HCT116 (cell line): ENCODE measurements around the gene BNIP1. TPM values are rescaled to one million over a fixed set of nuclear protein-coding genes. Genes with fewer than 3 reads are reported as not detected.

Experiments
- ATAC-seq: fragments of 200-7000 bp; cut with Tn5 transposase; 2 replicates; pipeline ENCODE4 v1.9.1; 2020; ENCODE audit warnings: mild to moderate bottlenecking, moderate library complexity
- BruUV-seq: library from RNA; stranded (reverse); fragments of 400-500 nt; replicated peaks from 2 replicates; lab custom pipeline; 2021; lab: Mats Ljungman, UMichigan
- CTCF ChIA-PET: fragments of 300-600 bp; sonication (Branson Sonifier 250); formaldehyde crosslinking; loops from one replicate; lab custom pipeline; 2021; ENCODE audit warnings: antibody characterized with exemption; lab: Charles Lee
- POLR2A ChIA-PET: fragments of 300-600, 350-600 bp; sonication (Branson Sonifier 250); formaldehyde crosslinking; loops from one replicate; lab custom pipeline; 2021; ENCODE audit warnings: antibody characterized with exemption; lab: Charles Lee
- RAD21 ChIA-PET, 2 experiments: fragments of 300-600 bp; sonication (Branson Sonifier 250); formaldehyde crosslinking; loops; one replicate each; lab custom pipeline; 2023; ENCODE audit warnings: low total read pairs in 2 of 2; ENCODE audit not compliant: uncharacterized antibody in 2 of 2, unreplicated experiment in 2 of 2, low non-redundant PET in 1 of 2; lab: Charles Lee
- DNase-seq: peaks from one replicate; pipeline ENCODE4 v3.0.0-alpha.2; 2010; ENCODE audit warnings: low read depth, low spot score
- H2AFZ ChIP-seq: fragments of 200-600 bp; shearing (Covaris generic), sonication (generic); 2 replicates; pipeline ENCODE4 v1.6.1; 2017; ENCODE audit warnings: low read depth, mixed run types, mixed read lengths, antibody characterized with exemption, low read length; ENCODE audit not compliant: poor library complexity, severe bottlenecking
- H3K27ac ChIP-seq: 2 replicates; pipeline ENCODE4 v1.5.1; 2012; ENCODE audit warnings: low read depth, low read length
- H3K27me3 ChIP-seq: fragments of 200-600 bp; sonication (generic); 2 replicates; pipeline ENCODE4 v1.6.1; 2016; ENCODE audit warnings: mixed run types, low read length, mixed read lengths; ENCODE audit not compliant: insufficient read depth
- H3K36me3 ChIP-seq, 2 experiments: fragments of 200-500 bp in 1 of 2; fragments of 200-600 bp in 1 of 2; sonication (Bioruptor generic) in 1 of 2; sonication (generic) in 1 of 2; 2 replicates each; pipeline versions ENCODE4 v1.5.1 to v1.6.1; 2014 to 2016; ENCODE audit warnings: low read length in 2 of 2, inconsistent platforms in 1 of 2, mixed read lengths in 1 of 2, mixed run types in 1 of 2; ENCODE audit not compliant: insufficient read depth in 2 of 2, control insufficient read depth in 1 of 2
- H3K4me1 ChIP-seq, 2 experiments: fragments of 200-600 bp in 1 of 2; sonication (generic) in 1 of 2; 2 replicates each; pipeline versions ENCODE4 v1.5.1 to v1.6.1; 2012 to 2017; ENCODE audit warnings: low read length in 2 of 2, inconsistent platforms in 1 of 2, mild to moderate bottlenecking in 1 of 2, mixed read lengths in 1 of 2, mixed run types in 1 of 2, moderate library complexity in 1 of 2; ENCODE audit not compliant: insufficient read depth in 2 of 2, control insufficient read depth in 1 of 2
- H3K4me2 ChIP-seq: fragments of 200-600 bp; sonication (generic); 2 replicates; pipeline ENCODE4 v1.6.1; 2017; ENCODE audit warnings: mixed run types, low read length, mixed read lengths
- H3K4me3 ChIP-seq, 2 experiments: fragments of 200-600 bp in 1 of 2; sonication (generic) in 1 of 2; replicated peaks in 1 of 2; 2 replicates each; pipeline ENCODE4 v1.5.1; 2011 to 2016; ENCODE audit warnings: low read length in 2 of 2, control low read depth in 1 of 2, low read depth in 1 of 2, mild to moderate bottlenecking in 1 of 2, mixed read lengths in 1 of 2, mixed run types in 1 of 2
- H3K79me2 ChIP-seq: fragments of 200-600 bp; sonication (generic); 2 replicates; pipeline ENCODE4 v1.6.1; 2017; ENCODE audit warnings: mild to moderate bottlenecking, mixed run types, low read length, moderate library complexity, mixed read lengths; ENCODE audit not compliant: insufficient read depth
- H3K9ac ChIP-seq: fragments of 200-600 bp; sonication (generic); 2 replicates; pipeline ENCODE4 v1.6.1; 2016; ENCODE audit warnings: low read length, mixed read lengths
- H3K9me2 ChIP-seq: fragments of 200-600 bp; sonication (generic), shearing (Covaris generic); 2 replicates; pipeline ENCODE4 v1.6.1; 2017; ENCODE audit warnings: mixed run types, mild to moderate bottlenecking, moderate library complexity; ENCODE audit not compliant: insufficient read depth
- H3K9me3 ChIP-seq, 2 experiments: fragments of 200-500 bp in 1 of 2; fragments of 200-600 bp in 1 of 2; sonication (Bioruptor generic) in 1 of 2; sonication (generic) in 1 of 2; 2 replicates each; pipeline ENCODE4 v1.6.1; 2014 to 2017; ENCODE audit warnings: low read length in 2 of 2, mixed read lengths in 2 of 2, inconsistent platforms in 1 of 2, low read depth in 1 of 2, mild to moderate bottlenecking in 1 of 2, mixed run types in 1 of 2, moderate library complexity in 1 of 2; ENCODE audit not compliant: control insufficient read depth in 1 of 2, insufficient read depth in 1 of 2
- H4K20me1 ChIP-seq: fragments of 200-600 bp; sonication (generic), shearing (Covaris generic); 2 replicates; pipeline ENCODE4 v1.6.1; 2017; ENCODE audit warnings: mixed run types, mild to moderate bottlenecking, moderate library complexity; ENCODE audit not compliant: insufficient read depth
- CBX3 ChIP-seq: IDR thresholded peaks from 2 replicates; pipeline ENCODE4 v1.6.1; 2012; ENCODE audit warnings: low read depth
- ELF1 ChIP-seq: IDR thresholded peaks from 2 replicates; pipeline ENCODE4 v1.6.1; 2012; ENCODE audit warnings: low read depth, borderline replicate concordance
- EZH2 ChIP-seq: fragments of 200-600 bp; sonication (generic); IDR thresholded peaks from 2 replicates; pipeline ENCODE4 v1.6.1; 2017; ENCODE audit warnings: antibody characterized with exemption, mixed run types
- EZH2phosphoT487 ChIP-seq: fragments of 200-600 bp; IDR thresholded peaks from 2 replicates; pipeline ENCODE4 v1.6.1; 2018; ENCODE audit warnings: antibody characterized with exemption, borderline replicate concordance
- YY1 ChIP-seq: IDR thresholded peaks from 2 replicates; pipeline ENCODE4 v1.6.1; 2011; ENCODE audit warnings: low read length, low read depth, moderate library complexity, mild to moderate bottlenecking; ENCODE audit not compliant: insufficient replicate concordance; ENCODE audit errors: extremely low read depth
- ZNF274 ChIP-seq: fragments of 200-500 bp; sonication (Bioruptor generic); IDR thresholded peaks from 2 replicates; pipeline ENCODE4 v1.6.1; 2014; ENCODE audit warnings: mild to moderate bottlenecking, low read depth, low read length, inconsistent platforms
- intact Hi-C: fragments of 100-400 bp; cut with micrococcal nuclease; formaldehyde crosslinking; loops from 2 replicates; pipeline ENCODE4 v1.10.0; 2022
- total RNA-seq: library from RNA; stranded (reverse); gene quantifications from one replicate; pipeline ENCODE4 v1.2.1, GENCODE V29; 2021; ENCODE audit not compliant: unreplicated experiment
- TF ChIP-seq, protein P1 (sequence below): IDR thresholded peaks from 2 replicates; pipeline ENCODE4 v1.6.1; 2011; ENCODE audit warnings: mild to moderate bottlenecking, low read length, moderate library complexity; ENCODE audit not compliant: insufficient replicate concordance; ENCODE audit errors: extremely low read depth
- TF ChIP-seq, protein P2 (sequence below): IDR thresholded peaks from 2 replicates; pipeline ENCODE4 v1.6.1; 2012
- TF ChIP-seq, protein P3 (sequence below): IDR thresholded peaks from 2 replicates; pipeline ENCODE4 v1.6.1; 2012

Gene BNIP1
- total RNA-seq, 1 experiment from 2014 or later, result 18.6 TPM

DNA sequence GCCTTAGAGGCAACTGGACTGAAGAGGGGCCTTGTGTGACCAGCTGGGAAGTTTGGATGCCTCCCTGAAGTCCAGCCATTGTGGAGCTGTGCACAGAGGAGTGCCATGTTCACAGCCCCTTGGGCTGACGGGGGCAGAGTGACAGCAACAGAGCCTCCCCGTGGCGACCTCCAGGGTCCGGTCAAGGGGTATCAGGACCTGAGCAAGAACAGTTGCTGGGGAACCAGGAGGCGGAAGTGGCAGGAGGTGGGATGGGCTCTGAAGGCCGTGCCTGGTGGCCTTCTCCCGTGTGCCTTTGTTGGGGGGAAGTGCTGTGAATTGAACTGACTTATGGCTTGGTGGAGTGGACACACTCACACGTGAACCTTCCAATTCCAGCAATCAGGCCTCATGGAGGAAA is 14.0 kb downstream of the BNIP1 start:
- RAD21 ChIA-PET, result no interaction called here
- Histone ChIP-seq H3K4me2 (no peak overlapping the region), H3K9me2 (no peaks in the 10 kb centered on the region), H3K4me3 (no peak overlapping the region), H4K20me1 (no peaks in the 10 kb centered on the region), H3K9ac (no peak overlapping the region), H3K27ac (no peak overlapping the region), H3K79me2 (no peaks in the 10 kb centered on the region), H3K27me3 (no peaks in the 10 kb centered on the region), H3K9me3 (no peaks in the 10 kb centered on the region), H3K4me1 (peaks cover 0 to 2% of the 10 kb centered on the region in 2 experiments; a peak in 1 of 4 replicates), H3K36me3 (peaks cover 5 to 12% of the 10 kb centered on the region in 2 experiments; a peak in 1 of 4 replicates), H2AFZ (no peak overlapping the region)
- CTCF ChIA-PET, result no interaction called here
- TF ChIP-seq, protein P1, sequence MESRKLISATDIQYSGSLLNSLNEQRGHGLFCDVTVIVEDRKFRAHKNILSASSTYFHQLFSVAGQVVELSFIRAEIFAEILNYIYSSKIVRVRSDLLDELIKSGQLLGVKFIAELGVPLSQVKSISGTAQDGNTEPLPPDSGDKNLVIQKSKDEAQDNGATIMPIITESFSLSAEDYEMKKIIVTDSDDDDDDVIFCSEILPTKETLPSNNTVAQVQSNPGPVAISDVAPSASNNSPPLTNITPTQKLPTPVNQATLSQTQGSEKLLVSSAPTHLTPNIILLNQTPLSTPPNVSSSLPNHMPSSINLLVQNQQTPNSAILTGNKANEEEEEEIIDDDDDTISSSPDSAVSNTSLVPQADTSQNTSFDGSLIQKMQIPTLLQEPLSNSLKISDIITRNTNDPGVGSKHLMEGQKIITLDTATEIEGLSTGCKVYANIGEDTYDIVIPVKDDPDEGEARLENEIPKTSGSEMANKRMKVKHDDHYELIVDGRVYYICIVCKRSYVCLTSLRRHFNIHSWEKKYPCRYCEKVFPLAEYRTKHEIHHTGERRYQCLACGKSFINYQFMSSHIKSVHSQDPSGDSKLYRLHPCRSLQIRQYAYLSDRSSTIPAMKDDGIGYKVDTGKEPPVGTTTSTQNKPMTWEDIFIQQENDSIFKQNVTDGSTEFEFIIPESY, result no peak
- TF ChIP-seq ZNF274 (no peak), EZH2phosphoT487 (no peak), YY1 (no peak), EZH2 (no peak), CBX3 (no peak), ELF1 (no peak)
- TF ChIP-seq, protein P2, sequence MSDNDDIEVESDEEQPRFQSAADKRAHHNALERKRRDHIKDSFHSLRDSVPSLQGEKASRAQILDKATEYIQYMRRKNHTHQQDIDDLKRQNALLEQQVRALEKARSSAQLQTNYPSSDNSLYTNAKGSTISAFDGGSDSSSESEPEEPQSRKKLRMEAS, result no peak
- TF ChIP-seq, protein P3, sequence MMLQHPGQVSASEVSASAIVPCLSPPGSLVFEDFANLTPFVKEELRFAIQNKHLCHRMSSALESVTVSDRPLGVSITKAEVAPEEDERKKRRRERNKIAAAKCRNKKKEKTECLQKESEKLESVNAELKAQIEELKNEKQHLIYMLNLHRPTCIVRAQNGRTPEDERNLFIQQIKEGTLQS, result no peak
- BruUV-seq, result no TSS peak
- no peak for ATAC-seq
- POLR2A ChIA-PET, result no interaction called here
- DNase-seq, result no peak
- intact Hi-C loops, result no loop called here
